LHCN-M2 (cell line): ENCODE data around the gene KCNQ1. TPM values are rescaled to one million over a fixed set of nuclear protein-coding genes. Genes with fewer than 3 reads are reported as not detected.
"Not testable (repeated sequence)": the region's sequence is repeated elsewhere in the genome, so short reads cannot be mapped to it uniquely, and the experiment has no call there.

ENCODE experiments used
- DNase-seq: peaks from one replicate; pipeline ENCODE4 v3.0.0-alpha.2; 2012; ENCODE audit warnings: low read depth
- total RNA-seq: library from RNA; depleted of rRNA; stranded (reverse); fragments of >200 nt; gene quantifications from 2 replicates; pipeline ENCODE4 v1.2.3, GENCODE V29; 2014

Gene KCNQ1
- total RNA-seq, 1 experiment from 2014 or later: not detected

- DNase-seq: no peak
Measured at GRCh38 chr11:2588809-2589537, 144.2 kb downstream of the KCNQ1 start.

GRCh38 chr11:2589538-2589934 lies 144.7 kb downstream of the KCNQ1 start:
- no peak for DNase-seq

GRCh38 chr11:2590131-2590964 lies 145.5 kb downstream of the KCNQ1 start:
- no peak for DNase-seq

- no peak for DNase-seq
Measured at GRCh38 chr11:2590965-2591754, 146.4 kb downstream of the KCNQ1 start.

GRCh38 chr11:2591805-2592204 lies 147.0 kb downstream of the KCNQ1 start:
- no peak for DNase-seq

GRCh38 chr11:2592559-2593392 lies 148.0 kb downstream of the KCNQ1 start:
- no peak for DNase-seq

- DNase-seq: no peak
Measured at GRCh38 chr11:2593393-2593950, 148.7 kb downstream of the KCNQ1 start.

GRCh38 chr11:2594267-2594666 lies 149.5 kb downstream of the KCNQ1 start:
- no peak for DNase-seq

- no peak for DNase-seq
Measured at GRCh38 chr11:2595204-2595603, 150.4 kb downstream of the KCNQ1 start.

- no peak for DNase-seq
Measured at GRCh38 chr11:2599561-2600189, 154.9 kb downstream of the KCNQ1 start.

GRCh38 chr11:2609345-2609744 lies 164.5 kb downstream of the KCNQ1 start:
- DNase-seq: no peak

GRCh38 chr11:2612884-2613571 lies 168.2 kb downstream of the KCNQ1 start:
- no peak for DNase-seq

- no peak for DNase-seq
Measured at GRCh38 chr11:2621894-2622293, 177.1 kb downstream of the KCNQ1 start.

GRCh38 chr11:2625183-2625582 lies 180.4 kb downstream of the KCNQ1 start:
- no peak for DNase-seq

- DNase-seq: no peak
Measured at GRCh38 chr11:2630679-2631078, 185.9 kb downstream of the KCNQ1 start.

- no peak for DNase-seq
Measured at GRCh38 chr11:2631161-2631560, 186.4 kb downstream of the KCNQ1 start.

- not testable (repeated sequence) for DNase-seq
Measured at GRCh38 chr11:2639763-2640162, 195.0 kb downstream of the KCNQ1 start.

- DNase-seq: no peak
Measured at GRCh38 chr11:2641623-2642022, 196.8 kb downstream of the KCNQ1 start.

- DNase-seq: no peak
Measured at GRCh38 chr11:2643746-2644145, 198.9 kb downstream of the KCNQ1 start.
